PC-9 (cell line): ENCODE measurements around the gene SLC25A44.

Source experiments
- EZH2 ChIP-seq: fragments of 200-600 bp; sonication (generic); IDR thresholded peaks from 2 replicates; pipeline ENCODE4 v1.8.0; 2017; ENCODE audit warnings: antibody characterized with exemption, low read depth
- TF ChIP-seq, protein P1 (sequence below): fragments of 200-600 bp; sonication (generic); conservative IDR thresholded peaks from 2 replicates; pipeline ENCODE4 v1.6.1; 2017; ENCODE audit warnings: mixed run types, antibody characterized with exemption, mild to moderate bottlenecking, moderate library complexity

DNA sequence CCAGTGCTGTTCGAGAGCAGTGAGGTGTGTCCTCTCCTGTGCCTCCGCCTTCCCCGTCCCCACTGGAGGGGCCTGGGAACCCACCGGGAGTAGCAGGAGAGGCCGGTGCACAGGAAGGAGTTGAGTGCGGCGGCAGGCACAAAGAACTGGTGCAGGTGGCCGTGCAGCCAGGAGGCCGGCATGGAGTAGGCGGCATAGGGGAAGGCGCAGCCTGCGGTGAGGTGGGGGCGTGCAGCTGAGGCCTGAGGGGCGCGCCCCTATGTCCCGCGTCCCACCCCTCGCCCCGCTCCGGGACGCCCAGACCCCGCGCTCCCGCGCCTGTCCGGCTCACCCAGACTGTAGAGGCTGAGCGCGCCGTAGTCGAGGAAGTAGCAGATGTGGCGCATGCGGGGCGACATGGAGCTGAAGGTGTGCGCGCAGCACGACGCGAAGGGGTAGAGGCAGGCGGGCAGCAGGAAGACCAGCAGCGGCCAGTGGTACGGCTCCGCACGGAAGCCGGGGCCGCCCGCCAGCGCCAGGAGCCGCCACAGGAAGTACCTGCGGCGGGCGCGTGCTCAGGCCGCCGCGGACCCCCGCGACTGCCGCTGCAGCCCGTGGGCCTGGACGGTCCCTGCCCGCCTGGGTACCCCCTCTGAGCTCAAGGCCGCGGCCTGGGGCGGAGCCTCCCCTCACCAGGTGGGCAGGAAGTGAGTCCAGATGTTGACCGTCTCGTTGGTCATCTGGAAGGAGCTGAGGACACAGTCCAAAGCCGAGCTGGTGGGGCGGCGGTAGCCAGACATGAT is 51.7 kb downstream of the SLC25A44 start:
- TF ChIP-seq, protein P1, sequence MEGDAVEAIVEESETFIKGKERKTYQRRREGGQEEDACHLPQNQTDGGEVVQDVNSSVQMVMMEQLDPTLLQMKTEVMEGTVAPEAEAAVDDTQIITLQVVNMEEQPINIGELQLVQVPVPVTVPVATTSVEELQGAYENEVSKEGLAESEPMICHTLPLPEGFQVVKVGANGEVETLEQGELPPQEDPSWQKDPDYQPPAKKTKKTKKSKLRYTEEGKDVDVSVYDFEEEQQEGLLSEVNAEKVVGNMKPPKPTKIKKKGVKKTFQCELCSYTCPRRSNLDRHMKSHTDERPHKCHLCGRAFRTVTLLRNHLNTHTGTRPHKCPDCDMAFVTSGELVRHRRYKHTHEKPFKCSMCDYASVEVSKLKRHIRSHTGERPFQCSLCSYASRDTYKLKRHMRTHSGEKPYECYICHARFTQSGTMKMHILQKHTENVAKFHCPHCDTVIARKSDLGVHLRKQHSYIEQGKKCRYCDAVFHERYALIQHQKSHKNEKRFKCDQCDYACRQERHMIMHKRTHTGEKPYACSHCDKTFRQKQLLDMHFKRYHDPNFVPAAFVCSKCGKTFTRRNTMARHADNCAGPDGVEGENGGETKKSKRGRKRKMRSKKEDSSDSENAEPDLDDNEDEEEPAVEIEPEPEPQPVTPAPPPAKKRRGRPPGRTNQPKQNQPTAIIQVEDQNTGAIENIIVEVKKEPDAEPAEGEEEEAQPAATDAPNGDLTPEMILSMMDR, result no peak
- TF ChIP-seq EZH2, result no peak
